ENCODE measurements around the gene CPD. TPM values are rescaled to one million over a fixed set of nuclear protein-coding genes. Genes with fewer than 3 reads are reported as not detected.
"Not testable (repeated sequence)": the region's sequence is repeated elsewhere in the genome, so short reads cannot be mapped to it uniquely, and the experiment has no call there.

The CPD gene
- total RNA-seq, 6 donors from 2014 or later = 49.4 to 132 (median 104) TPM

- ATAC-seq (ENCODE audit: low FRiP score in 2 of 2) (no peak), DNase-seq (no peak)
- Histone ChIP-seq H3K4me3 (no peak overlapping the region), H3K36me3 (no peaks in the 10 kb centered on the region), H3K27ac (no peak overlapping the region), H3K4me1 (no peaks in the 10 kb centered on the region), H3K27me3 (no peaks in the 10 kb centered on the region), H3K9me3 (no peaks in the 10 kb centered on the region)
- no peak for TF ChIP-seq POLR2A (IDR thresholded peaks at IDR 0.05)
- no peak for TF ChIP-seq CTCF (IDR thresholded peaks at IDR 0.05)
- TF ChIP-seq EP300 (IDR thresholded peaks at IDR 0.05) = no peak
- TF ChIP-seq POLR2AphosphoS5 (IDR thresholded peaks at IDR 0.05) = no peak
- 79 to 95% methylated on average over 4 of the region's 4 CpGs for WGBS, 2 donors
Observed at GRCh38 chr17:30414486-30414885, 35.8 kb downstream of the CPD start.

GRCh38 chr17:30415491-30415890 is 36.8 kb downstream of the CPD start:
- H3K4me1 ChIP-seq = no peaks in the 10 kb centered on the region
- no peak overlapping the region for H3K4me3 ChIP-seq
- DNase-seq = no peak
- H3K9me3 ChIP-seq = no peaks in the 10 kb centered on the region
- no peak for TF ChIP-seq CTCF (IDR thresholded peaks at IDR 0.05)
- TF ChIP-seq POLR2AphosphoS5 (IDR thresholded peaks at IDR 0.05) = no peak
- no peak for TF ChIP-seq POLR2A (IDR thresholded peaks at IDR 0.05)
- TF ChIP-seq EP300 (IDR thresholded peaks at IDR 0.05) = no peak
- no peak overlapping the region for H3K27ac ChIP-seq
- no peaks in the 10 kb centered on the region for H3K36me3 ChIP-seq
- no peak for ATAC-seq (ENCODE audit: low FRiP score in 2 of 2)
- H3K27me3 ChIP-seq = no peaks in the 10 kb centered on the region

- ATAC-seq (ENCODE audit: low FRiP score in 2 of 2); H3K27me3 ChIP-seq; H3K4me3 ChIP-seq; DNase-seq; H3K4me1 ChIP-seq; H3K27ac ChIP-seq; H3K9me3 ChIP-seq: not testable (repeated sequence)
- H3K36me3 ChIP-seq = peaks cover 6 to 25% (median 8%) of the 10 kb centered on the region in 4 donors
- WGBS, 2 donors = 96 to 100% methylated on average over 1 of the region's 1 CpG
Observed at GRCh38 chr17:30418070-30418469, 39.3 kb downstream of the CPD start.

- H3K4me3 ChIP-seq = no peak overlapping the region
- no peak overlapping the region for H3K27ac ChIP-seq
- no peak for ATAC-seq (ENCODE audit: low FRiP score in 2 of 2)
- TF ChIP-seq CTCF (IDR thresholded peaks at IDR 0.05) (no peak), POLR2AphosphoS5 (IDR thresholded peaks at IDR 0.05) (no peak), POLR2A (IDR thresholded peaks at IDR 0.05) (no peak), EP300 (IDR thresholded peaks at IDR 0.05) (no peak)
- H3K9me3 ChIP-seq = no peaks in the 10 kb centered on the region
- peaks cover 6 to 47% (median 13%) of the 10 kb centered on the region in 4 donors for H3K36me3 ChIP-seq
- H3K4me1 ChIP-seq = no peaks in the 10 kb centered on the region
- WGBS, 2 donors = 84 to 88% methylated on average over 4 of the region's 4 CpGs
- DNase-seq = no peak
- H3K27me3 ChIP-seq = no peaks in the 10 kb centered on the region
Observed at GRCh38 chr17:30421592-30421991, 42.9 kb downstream of the CPD start.

- no peak for TF ChIP-seq POLR2A (IDR thresholded peaks at IDR 0.05)
- TF ChIP-seq CTCF (IDR thresholded peaks at IDR 0.05) = no peak
- no peak for TF ChIP-seq EP300 (IDR thresholded peaks at IDR 0.05)
- TF ChIP-seq POLR2AphosphoS5 (IDR thresholded peaks at IDR 0.05) = no peak
- Histone ChIP-seq H3K9me3 (no peaks in the 10 kb centered on the region), H3K4me1 (no peaks in the 10 kb centered on the region), H3K36me3 (peaks cover 6 to 51% (median 13%) of the 10 kb centered on the region in 4 donors), H3K27ac (no peak overlapping the region), H3K4me3 (no peak overlapping the region), H3K27me3 (no peaks in the 10 kb centered on the region)
- ATAC-seq (ENCODE audit: low FRiP score in 2 of 2) (no peak), DNase-seq (no peak)
Observed at GRCh38 chr17:30422171-30422570, 43.4 kb downstream of the CPD start.
